A549 (cell line): ENCODE measurements around the gene CYP4F22. TPM values are rescaled to one million over a fixed set of nuclear protein-coding genes. Genes with fewer than 3 reads are reported as not detected.

Experiments
- ATAC-seq, 2 experiments: fragments of 200-7000 bp in 1 of 2; fragments of >200 bp in 1 of 2; cut with Nextera tagmentation in 1 of 2; cut with Tn5 transposase in 1 of 2; 3 replicates each; pipeline versions ENCODE4 v1.8.0 to v1.9.1; 2018 to 2020; ENCODE audit warnings: mild to moderate bottlenecking in 1 of 2, moderate library complexity in 1 of 2
- CTCF ChIA-PET: fragments of 300-600 bp; sonication (Branson Sonifier 250); formaldehyde crosslinking; extraction: SDS; loops from one replicate; lab custom pipeline; 2021; ENCODE audit warnings: antibody characterized with exemption, inconsistent platforms; lab: Yijun Ruan, JAX
- POLR2A ChIA-PET: fragments of 350-600 bp; formaldehyde crosslinking; extraction: SDS; loops from one replicate; lab custom pipeline; 2021; ENCODE audit warnings: antibody characterized with exemption, inconsistent platforms; lab: Yijun Ruan, JAX
- DNase-seq, 2 experiments: peaks; one replicate each; pipeline versions ENCODE4 v3.0.0 to v3.0.0-alpha.2; 2011 to 2016; ENCODE audit warnings: low read depth in 1 of 2, low spot score in 1 of 2
- FAIRE-seq: peaks from 2 replicates; lab custom pipeline; 2011; peaks lifted over from hg19 to GRCh38; lab: Jason Lieb, UNC
- H3K27ac ChIP-seq, 2 experiments: fragments of >200 bp; sonication (Bioruptor Twin); formaldehyde crosslinking; 3 replicates each; pipeline ENCODE4 v1.5.1; 2016 to 2017
- H3K4me1 ChIP-seq: fragments of >200 bp; sonication (Bioruptor Twin); formaldehyde crosslinking; 3 replicates; pipeline ENCODE4 v1.6.1; 2016
- H3K4me2 ChIP-seq: fragments of >200 bp; sonication (Bioruptor Twin); formaldehyde crosslinking; 3 replicates; pipeline ENCODE4 v1.6.1; 2016
- H3K4me3 ChIP-seq: fragments of >200 bp; sonication (Bioruptor Twin); formaldehyde crosslinking; 3 replicates; pipeline ENCODE4 v1.5.1; 2016
- H3K9me3 ChIP-seq: fragments of >200 bp; sonication (Bioruptor Twin); formaldehyde crosslinking; 3 replicates; pipeline ENCODE4 v1.6.1; 2016
- BHLHE40 ChIP-seq: IDR thresholded peaks from 2 replicates; pipeline ENCODE4 v1.6.1; 2012; ENCODE audit warnings: low read depth, low read length, inconsistent platforms
- CHD2 ChIP-seq: fragments of 150-350 bp; IDR thresholded peaks from 2 replicates; pipeline ENCODE4 v1.6.1; 2014; ENCODE audit warnings: low read length; ENCODE audit not compliant: partially characterized antibody
- EHF ChIP-seq: fragments of 250-450 bp; sonication (Bioruptor Pico); IDR thresholded peaks from 2 replicates; pipeline ENCODE4 v1.5.0; 2020; ENCODE audit warnings: mild to moderate bottlenecking
- EHMT2 ChIP-seq: fragments of 200-600 bp; sonication (generic); IDR thresholded peaks from 2 replicates; pipeline ENCODE4 v1.6.1; 2016; ENCODE audit warnings: antibody characterized with exemption, low read depth, mild to moderate bottlenecking, moderate library complexity
- FOSB ChIP-seq: fragments of 250-450 bp; sonication (Bioruptor Pico); IDR thresholded peaks from 2 replicates; pipeline ENCODE4 v1.5.0; 2020; ENCODE audit warnings: mild to moderate bottlenecking, moderate library complexity
- FOXS1 ChIP-seq: fragments of 250-450 bp; sonication (Bioruptor Pico); IDR thresholded peaks from 2 replicates; pipeline ENCODE4 v1.5.0; 2020; ENCODE audit warnings: mild to moderate bottlenecking, moderate library complexity
- JUN ChIP-seq, 2 experiments: fragments of >200 bp; sonication (Bioruptor Twin); formaldehyde crosslinking; IDR thresholded peaks; 2 replicates in 1 of 2; 3 replicates in 1 of 2; pipeline ENCODE4 v1.6.1; 2016 to 2017
- KDM1A ChIP-seq: fragments of 200-600 bp; sonication (generic); IDR thresholded peaks from 2 replicates; pipeline ENCODE4 v1.6.1; 2016; ENCODE audit warnings: low read depth, mild to moderate bottlenecking
- MYC ChIP-seq: IDR thresholded peaks from 2 replicates; pipeline ENCODE4 v1.6.1; 2012; ENCODE audit warnings: mild to moderate bottlenecking, inconsistent platforms, low read length, improper control_type of control experiment, borderline replicate concordance
- NFE2L2 ChIP-seq: fragments of 150-350 bp; conservative IDR thresholded peaks from 2 replicates; pipeline ENCODE4 v1.6.1; 2014; ENCODE audit warnings: low read length
- NPAS2 ChIP-seq: fragments of 250-450 bp; sonication (Bioruptor Pico); IDR thresholded peaks from 2 replicates; pipeline ENCODE4 v1.8.0; 2022; ENCODE audit warnings: mild to moderate bottlenecking, moderate library complexity, borderline replicate concordance
- NR3C1 ChIP-seq: fragments of >200 bp; sonication (Bioruptor Twin); formaldehyde crosslinking; IDR thresholded peaks from 3 replicates; pipeline ENCODE4 v1.6.1; 2017
- RAD21 ChIP-seq, 2 experiments: fragments of >200 bp in 1 of 2; sonication (Bioruptor Twin) in 1 of 2; formaldehyde crosslinking in 1 of 2; IDR thresholded peaks in 1 of 2; conservative IDR thresholded peaks in 1 of 2; 2 replicates in 1 of 2; 3 replicates in 1 of 2; pipeline ENCODE4 v1.6.1; 2012 to 2018; ENCODE audit warnings: inconsistent platforms in 1 of 2
- RARB ChIP-seq: fragments of 250-450 bp; sonication (Bioruptor Pico); IDR thresholded peaks from 2 replicates; pipeline ENCODE4 v1.8.0; 2021; ENCODE audit warnings: mild to moderate bottlenecking, moderate library complexity
- RCOR1 ChIP-seq: fragments of 150-350 bp; IDR thresholded peaks from 2 replicates; pipeline ENCODE4 v1.6.1; 2014; ENCODE audit warnings: antibody characterized with exemption, low read length, low read depth
- SREBF2 ChIP-seq: fragments of 450-650 bp; IDR thresholded peaks from 2 replicates; pipeline ENCODE4 v1.6.1; 2014; ENCODE audit warnings: mild to moderate bottlenecking, moderate library complexity
- TP53 ChIP-seq: fragments of 250-450 bp; sonication (Bioruptor Pico); IDR thresholded peaks from 2 replicates; pipeline ENCODE4 v1.5.0; 2021; ENCODE audit warnings: mild to moderate bottlenecking, moderate library complexity
- ZNF302 ChIP-seq: fragments of 250-450 bp; sonication (Bioruptor Pico); IDR thresholded peaks from 2 replicates; pipeline ENCODE4 v1.9.0; 2021; ENCODE audit warnings: inconsistent platforms, mild to moderate bottlenecking, moderate library complexity
- WGBS: methylation state at CpG from one replicate; pipeline ENCODE4 v1.1.6; 2017; ENCODE audit errors: missing lambda C conversion rate; 5-methylcytosine and 5-hydroxymethylcytosine counted together
- polyA plus RNA-seq, 4 experiments: library from polyadenylated mRNA; depleted of rRNA in 3 of 4; stranded (reverse); fragments of >200 nt; fragmentation: RNase III in 1 of 4; extraction: RNeasy Plus Mini Kit Qiagen cat#74134 plus additional on column Dnase treatment in 1 of 4; gene quantifications; 2 replicates in 3 of 4; 3 replicates in 1 of 4; pipeline ENCODE4 v1.2.3, GENCODE V29; 2011 to 2017
- TF ChIP-seq, protein P1 (sequence below): fragments of 200-600 bp; sonication (generic); IDR thresholded peaks from 2 replicates; pipeline ENCODE4 v1.6.1; 2016; ENCODE audit warnings: antibody characterized with exemption, mild to moderate bottlenecking, moderate library complexity
- TF ChIP-seq, protein P2 (sequence below): fragments of >200 bp; sonication (Bioruptor Twin); formaldehyde crosslinking; IDR thresholded peaks from 2 replicates; pipeline ENCODE4 v1.6.1; 2016
- TF ChIP-seq, protein P3 (sequence below): fragments of 450-650 bp; IDR thresholded peaks from 2 replicates; pipeline ENCODE4 v1.6.1; 2014; ENCODE audit warnings: antibody characterized with exemption
- TF ChIP-seq, protein P4 (sequence below): fragments of 250-450 bp; sonication (Bioruptor Pico); IDR thresholded peaks from 2 replicates; pipeline ENCODE4 v1.5.0; 2020; ENCODE audit warnings: low read depth, mild to moderate bottlenecking, moderate library complexity
- TF ChIP-seq, protein P5 (sequence below): fragments of >200 bp; sonication (Bioruptor Twin); formaldehyde crosslinking; IDR thresholded peaks from 3 replicates; pipeline ENCODE4 v1.5.1; 2016
- TF ChIP-seq, protein P6 (sequence below): IDR thresholded peaks from 2 replicates; pipeline ENCODE4 v1.6.1; 2012

The CYP4F22 gene
- polyA plus RNA-seq, 2 of the 4 experiments (the other 2 are of a cell fraction), result 0.05 TPM; not detected in 1

DNA sequence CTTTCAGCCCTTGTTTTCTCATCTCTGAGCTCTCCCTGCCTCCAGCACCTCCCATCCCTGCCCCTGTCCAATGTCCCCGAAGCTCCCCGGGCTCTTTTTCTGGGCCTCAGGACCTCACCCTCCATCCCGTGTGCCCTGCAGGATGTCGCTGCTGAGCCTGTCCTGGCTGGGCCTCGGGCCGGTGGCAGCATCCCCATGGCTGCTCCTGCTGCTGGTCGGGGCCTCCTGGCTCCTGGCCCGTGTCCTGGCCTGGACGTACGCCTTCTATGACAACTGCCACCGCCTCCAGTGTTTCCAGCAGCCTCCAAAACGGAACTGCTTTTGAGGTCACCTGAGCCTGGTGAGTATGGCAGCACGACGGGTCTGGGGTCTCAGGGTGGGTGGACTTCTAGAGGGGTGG, 55.6 kb downstream of the CYP4F22 start:
- Histone ChIP-seq H3K4me3 (no peak overlapping the region), H3K9me3 (no peaks in the 10 kb centered on the region), H3K4me2 (no peak overlapping the region), H3K27ac (no peak overlapping the region), H3K4me1 (0 out of 3 replicates have a peak, but pooled peaks cover 5% of the 10 kb centered on the region)
- FAIRE-seq (no peak), DNase-seq (no peak), ATAC-seq (no peak; a peak in 1 of 6 replicates)
- ChIA-PET POLR2A (no interaction called here), CTCF (interaction anchor here (1.3 kb wide), 1 partner anchor 472 kb away, joined by 3 read pairs; no protein-coding TSS in a partner anchor)
- no peak for TF ChIP-seq NPAS2 (CRISPR knock-in tag)
- no peak for TF ChIP-seq ZNF302 (CRISPR knock-in tag)
- TF ChIP-seq, protein P1, sequence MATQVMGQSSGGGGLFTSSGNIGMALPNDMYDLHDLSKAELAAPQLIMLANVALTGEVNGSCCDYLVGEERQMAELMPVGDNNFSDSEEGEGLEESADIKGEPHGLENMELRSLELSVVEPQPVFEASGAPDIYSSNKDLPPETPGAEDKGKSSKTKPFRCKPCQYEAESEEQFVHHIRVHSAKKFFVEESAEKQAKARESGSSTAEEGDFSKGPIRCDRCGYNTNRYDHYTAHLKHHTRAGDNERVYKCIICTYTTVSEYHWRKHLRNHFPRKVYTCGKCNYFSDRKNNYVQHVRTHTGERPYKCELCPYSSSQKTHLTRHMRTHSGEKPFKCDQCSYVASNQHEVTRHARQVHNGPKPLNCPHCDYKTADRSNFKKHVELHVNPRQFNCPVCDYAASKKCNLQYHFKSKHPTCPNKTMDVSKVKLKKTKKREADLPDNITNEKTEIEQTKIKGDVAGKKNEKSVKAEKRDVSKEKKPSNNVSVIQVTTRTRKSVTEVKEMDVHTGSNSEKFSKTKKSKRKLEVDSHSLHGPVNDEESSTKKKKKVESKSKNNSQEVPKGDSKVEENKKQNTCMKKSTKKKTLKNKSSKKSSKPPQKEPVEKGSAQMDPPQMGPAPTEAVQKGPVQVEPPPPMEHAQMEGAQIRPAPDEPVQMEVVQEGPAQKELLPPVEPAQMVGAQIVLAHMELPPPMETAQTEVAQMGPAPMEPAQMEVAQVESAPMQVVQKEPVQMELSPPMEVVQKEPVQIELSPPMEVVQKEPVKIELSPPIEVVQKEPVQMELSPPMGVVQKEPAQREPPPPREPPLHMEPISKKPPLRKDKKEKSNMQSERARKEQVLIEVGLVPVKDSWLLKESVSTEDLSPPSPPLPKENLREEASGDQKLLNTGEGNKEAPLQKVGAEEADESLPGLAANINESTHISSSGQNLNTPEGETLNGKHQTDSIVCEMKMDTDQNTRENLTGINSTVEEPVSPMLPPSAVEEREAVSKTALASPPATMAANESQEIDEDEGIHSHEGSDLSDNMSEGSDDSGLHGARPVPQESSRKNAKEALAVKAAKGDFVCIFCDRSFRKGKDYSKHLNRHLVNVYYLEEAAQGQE, result no peak
- TF ChIP-seq NR3C1, result no peak
- no peak for TF ChIP-seq MYC
- no peak for TF ChIP-seq FOXS1
- no peak for TF ChIP-seq RCOR1
- no peak for TF ChIP-seq FOSB
- TF ChIP-seq EHMT2, result no peak
- TF ChIP-seq RARB (CRISPR knock-in tag), result no peak
- TF ChIP-seq, protein P2, sequence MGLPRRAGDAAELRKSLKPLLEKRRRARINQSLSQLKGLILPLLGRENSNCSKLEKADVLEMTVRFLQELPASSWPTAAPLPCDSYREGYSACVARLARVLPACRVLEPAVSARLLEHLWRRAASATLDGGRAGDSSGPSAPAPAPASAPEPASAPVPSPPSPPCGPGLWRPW, result no peak
- TF ChIP-seq KDM1A, result no peak
- 18% methylated on average over 2 of the region's 14 CpGs for WGBS

DNA sequence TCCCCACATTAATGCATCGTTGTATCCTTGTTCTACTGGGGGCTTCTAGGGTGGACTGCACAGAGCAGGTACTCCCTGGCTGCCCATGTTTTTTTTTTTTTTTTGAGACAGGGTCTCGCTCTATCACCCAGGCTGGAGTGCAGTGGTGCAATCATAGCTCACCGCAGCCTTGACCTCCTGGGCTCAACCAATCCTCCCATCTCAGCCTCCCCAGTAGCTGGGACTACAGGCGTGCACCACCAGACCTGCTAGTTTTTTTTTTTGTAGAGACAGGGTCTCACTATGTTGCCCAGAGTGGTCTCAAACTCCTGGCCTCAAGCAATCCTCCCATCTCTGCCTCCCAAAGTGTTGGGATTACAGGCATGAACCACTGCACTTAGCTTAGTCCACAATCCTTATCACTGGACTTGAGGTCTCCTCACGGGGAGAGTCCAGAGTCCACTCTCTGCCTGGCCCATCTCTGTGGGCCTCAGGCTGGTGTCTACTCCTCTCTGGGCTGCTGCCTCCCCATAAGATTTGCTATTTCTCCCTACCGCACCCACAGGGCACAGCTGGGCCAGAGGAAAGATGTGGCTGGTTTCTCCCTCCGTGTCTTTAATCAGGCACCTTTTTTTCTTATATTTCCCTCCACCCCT, 56.3 kb downstream of the CYP4F22 start:
- H3K4me1 ChIP-seq, result 0 out of 3 replicates have a peak, but pooled peaks cover 5% of the 10 kb centered on the region
- no peak for DNase-seq
- no peak overlapping the region for H3K27ac ChIP-seq
- H3K4me3 ChIP-seq, result no peak overlapping the region
- FAIRE-seq, result no peak
- ChIA-PET CTCF (interaction anchor here (1.3 kb wide), 1 partner anchor 473 kb away, joined by 3 read pairs; no protein-coding TSS in a partner anchor), POLR2A (no interaction called here)
- no peak for ATAC-seq
- TF ChIP-seq RARB (CRISPR knock-in tag), result no peak
- TF ChIP-seq NFE2L2, result no peak
- TF ChIP-seq TP53 (CRISPR knock-in tag), result no peak
- TF ChIP-seq NPAS2 (CRISPR knock-in tag), result no peak
- no peak for TF ChIP-seq JUN (IDR thresholded peaks at IDR 0.05)
- TF ChIP-seq EHF (CRISPR knock-in tag), result no peak
- no peak for TF ChIP-seq SREBF2
- TF ChIP-seq, protein P3, sequence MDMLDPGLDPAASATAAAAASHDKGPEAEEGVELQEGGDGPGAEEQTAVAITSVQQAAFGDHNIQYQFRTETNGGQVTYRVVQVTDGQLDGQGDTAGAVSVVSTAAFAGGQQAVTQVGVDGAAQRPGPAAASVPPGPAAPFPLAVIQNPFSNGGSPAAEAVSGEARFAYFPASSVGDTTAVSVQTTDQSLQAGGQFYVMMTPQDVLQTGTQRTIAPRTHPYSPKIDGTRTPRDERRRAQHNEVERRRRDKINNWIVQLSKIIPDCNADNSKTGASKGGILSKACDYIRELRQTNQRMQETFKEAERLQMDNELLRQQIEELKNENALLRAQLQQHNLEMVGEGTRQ, result no peak
- WGBS, result 49% methylated on average over 7 of the region's 7 CpGs
- H3K4me2 ChIP-seq, result no peak overlapping the region
- no peaks in the 10 kb centered on the region for H3K9me3 ChIP-seq

DNA sequence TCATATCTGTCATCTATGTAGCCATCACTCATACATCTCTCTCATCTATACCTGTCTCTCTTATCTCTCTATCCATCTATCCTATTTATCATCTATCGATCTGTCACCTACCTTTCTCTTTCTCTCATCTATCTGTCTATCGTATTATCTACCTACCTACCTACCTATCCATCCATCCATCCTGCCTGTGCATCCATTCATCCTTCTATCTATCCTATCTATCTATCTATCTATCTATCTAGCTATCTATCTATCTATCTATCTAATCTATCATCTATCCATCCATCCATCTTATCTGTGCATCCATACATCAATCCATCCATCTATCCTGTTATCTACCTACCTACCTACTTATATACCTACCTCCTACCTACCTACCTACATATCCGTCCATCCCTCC, 62.1 kb downstream of the CYP4F22 start:
- no peak overlapping the region for H3K4me2 ChIP-seq
- WGBS, result 30% methylated on average over 3 of the region's 3 CpGs
- FAIRE-seq, result no peak
- TF ChIP-seq FOSB (no peak), BHLHE40 (no peak), CHD2 (no peak), RAD21 (conservative IDR thresholded peaks at IDR 0.05 in 1 of 2, IDR thresholded peaks at IDR 0.05 in 1 of 2) (no peak), SREBF2 (no peak), EHMT2 (no peak)
- TF ChIP-seq, protein P4, sequence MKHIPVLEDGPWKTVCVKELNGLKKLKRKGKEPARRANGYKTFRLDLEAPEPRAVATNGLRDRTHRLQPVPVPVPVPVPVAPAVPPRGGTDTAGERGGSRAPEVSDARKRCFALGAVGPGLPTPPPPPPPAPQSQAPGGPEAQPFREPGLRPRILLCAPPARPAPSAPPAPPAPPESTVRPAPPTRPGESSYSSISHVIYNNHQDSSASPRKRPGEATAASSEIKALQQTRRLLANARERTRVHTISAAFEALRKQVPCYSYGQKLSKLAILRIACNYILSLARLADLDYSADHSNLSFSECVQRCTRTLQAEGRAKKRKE (CRISPR knock-in tag), result no peak
- TF ChIP-seq, protein P5, sequence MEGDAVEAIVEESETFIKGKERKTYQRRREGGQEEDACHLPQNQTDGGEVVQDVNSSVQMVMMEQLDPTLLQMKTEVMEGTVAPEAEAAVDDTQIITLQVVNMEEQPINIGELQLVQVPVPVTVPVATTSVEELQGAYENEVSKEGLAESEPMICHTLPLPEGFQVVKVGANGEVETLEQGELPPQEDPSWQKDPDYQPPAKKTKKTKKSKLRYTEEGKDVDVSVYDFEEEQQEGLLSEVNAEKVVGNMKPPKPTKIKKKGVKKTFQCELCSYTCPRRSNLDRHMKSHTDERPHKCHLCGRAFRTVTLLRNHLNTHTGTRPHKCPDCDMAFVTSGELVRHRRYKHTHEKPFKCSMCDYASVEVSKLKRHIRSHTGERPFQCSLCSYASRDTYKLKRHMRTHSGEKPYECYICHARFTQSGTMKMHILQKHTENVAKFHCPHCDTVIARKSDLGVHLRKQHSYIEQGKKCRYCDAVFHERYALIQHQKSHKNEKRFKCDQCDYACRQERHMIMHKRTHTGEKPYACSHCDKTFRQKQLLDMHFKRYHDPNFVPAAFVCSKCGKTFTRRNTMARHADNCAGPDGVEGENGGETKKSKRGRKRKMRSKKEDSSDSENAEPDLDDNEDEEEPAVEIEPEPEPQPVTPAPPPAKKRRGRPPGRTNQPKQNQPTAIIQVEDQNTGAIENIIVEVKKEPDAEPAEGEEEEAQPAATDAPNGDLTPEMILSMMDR, result no peak
- TF ChIP-seq, protein P6, sequence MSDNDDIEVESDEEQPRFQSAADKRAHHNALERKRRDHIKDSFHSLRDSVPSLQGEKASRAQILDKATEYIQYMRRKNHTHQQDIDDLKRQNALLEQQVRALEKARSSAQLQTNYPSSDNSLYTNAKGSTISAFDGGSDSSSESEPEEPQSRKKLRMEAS, result no peak
- POLR2A ChIA-PET, result no interaction called here
- no peak overlapping the region for H3K27ac ChIP-seq
- DNase-seq, result no peak
- no peaks in the 10 kb centered on the region for H3K4me1 ChIP-seq
- H3K9me3 ChIP-seq, result no peaks in the 10 kb centered on the region
- no peak for ATAC-seq
- no peak overlapping the region for H3K4me3 ChIP-seq
- CTCF ChIA-PET, result no interaction called here
